Measurements from ENCODE around the gene ZMIZ2.

- TF ChIP-seq CTCF (IDR thresholded peaks at IDR 0.05; ENCODE audit: low read depth, low read length, missing input control) (no peak), MAX (IDR thresholded peaks at IDR 0.05) (no peak), HNF4G (IDR thresholded peaks at IDR 0.05) (no peak), ZBTB33 (IDR thresholded peaks at IDR 0.05) (no peak)
- TF ChIP-seq, protein P1, sequence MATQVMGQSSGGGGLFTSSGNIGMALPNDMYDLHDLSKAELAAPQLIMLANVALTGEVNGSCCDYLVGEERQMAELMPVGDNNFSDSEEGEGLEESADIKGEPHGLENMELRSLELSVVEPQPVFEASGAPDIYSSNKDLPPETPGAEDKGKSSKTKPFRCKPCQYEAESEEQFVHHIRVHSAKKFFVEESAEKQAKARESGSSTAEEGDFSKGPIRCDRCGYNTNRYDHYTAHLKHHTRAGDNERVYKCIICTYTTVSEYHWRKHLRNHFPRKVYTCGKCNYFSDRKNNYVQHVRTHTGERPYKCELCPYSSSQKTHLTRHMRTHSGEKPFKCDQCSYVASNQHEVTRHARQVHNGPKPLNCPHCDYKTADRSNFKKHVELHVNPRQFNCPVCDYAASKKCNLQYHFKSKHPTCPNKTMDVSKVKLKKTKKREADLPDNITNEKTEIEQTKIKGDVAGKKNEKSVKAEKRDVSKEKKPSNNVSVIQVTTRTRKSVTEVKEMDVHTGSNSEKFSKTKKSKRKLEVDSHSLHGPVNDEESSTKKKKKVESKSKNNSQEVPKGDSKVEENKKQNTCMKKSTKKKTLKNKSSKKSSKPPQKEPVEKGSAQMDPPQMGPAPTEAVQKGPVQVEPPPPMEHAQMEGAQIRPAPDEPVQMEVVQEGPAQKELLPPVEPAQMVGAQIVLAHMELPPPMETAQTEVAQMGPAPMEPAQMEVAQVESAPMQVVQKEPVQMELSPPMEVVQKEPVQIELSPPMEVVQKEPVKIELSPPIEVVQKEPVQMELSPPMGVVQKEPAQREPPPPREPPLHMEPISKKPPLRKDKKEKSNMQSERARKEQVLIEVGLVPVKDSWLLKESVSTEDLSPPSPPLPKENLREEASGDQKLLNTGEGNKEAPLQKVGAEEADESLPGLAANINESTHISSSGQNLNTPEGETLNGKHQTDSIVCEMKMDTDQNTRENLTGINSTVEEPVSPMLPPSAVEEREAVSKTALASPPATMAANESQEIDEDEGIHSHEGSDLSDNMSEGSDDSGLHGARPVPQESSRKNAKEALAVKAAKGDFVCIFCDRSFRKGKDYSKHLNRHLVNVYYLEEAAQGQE (IDR thresholded peaks at IDR 0.05) = no peak
Observed at GRCh38 chr7:44703921-44704320, 44.7 kb upstream of the ZMIZ2 start.
